GM19452 (cell line): ENCODE data around the gene POLR2L.

Source experiments
- ATAC-seq: cut with Tn5 transposase; IDR thresholded peaks from one replicate; pipeline ENCODE4 v1.9.1; 2021; ENCODE audit not compliant: unreplicated experiment

The POLR2L gene

GRCh38 chr11:842370-843002 is at the start of gene POLR2L, which contains the start of gene TSPAN4:
Gene POLR2L (minus strand): TSS chr11:842529. CDS start chr11:842508, 21 bp downstream.
Gene TSPAN4 (plus strand): TSS chr11:842852. CDS start chr11:850305, 7,453 bp downstream.
- ATAC-seq = peak; percentile 63

GRCh38 chr11:890794-891540 is 48.6 kb upstream of the POLR2L start:
- no peak for ATAC-seq

- no peak for ATAC-seq
These were observed 47.6 kb upstream of the POLR2L start for GRCh38 chr11:889687-890475.

- ATAC-seq = no peak
These were observed 46.9 kb upstream of the POLR2L start for GRCh38 chr11:889257-889656.

- no peak for ATAC-seq
These were observed 46.2 kb upstream of the POLR2L start for GRCh38 chr11:888310-889212.

- ATAC-seq = no peak
These were observed 45.3 kb upstream of the POLR2L start for GRCh38 chr11:887589-887988.

- ATAC-seq = no peak
These were observed 44.2 kb upstream of the POLR2L start for GRCh38 chr11:886568-886967.

- ATAC-seq = no peak
These were observed 42.3 kb upstream of the POLR2L start for GRCh38 chr11:884578-885070.

GRCh38 chr11:883527-883926 is 41.2 kb upstream of the POLR2L start:
- no peak for ATAC-seq

- ATAC-seq = no peak
These were observed 40.3 kb upstream of the POLR2L start for GRCh38 chr11:882596-882995.

- ATAC-seq = no peak
These were observed 38.1 kb upstream of the POLR2L start for GRCh38 chr11:880447-880846.

- ATAC-seq = no peak
These were observed 35.2 kb upstream of the POLR2L start for GRCh38 chr11:877565-877964.

GRCh38 chr11:876545-876944 is 34.2 kb upstream of the POLR2L start:
- no peak for ATAC-seq

GRCh38 chr11:875769-876301 is 33.5 kb upstream of the POLR2L start:
- no peak for ATAC-seq

GRCh38 chr11:875203-875602 is 32.9 kb upstream of the POLR2L start:
- ATAC-seq = no peak

GRCh38 chr11:873706-874105 is 31.4 kb upstream of the POLR2L start:
- no peak for ATAC-seq

GRCh38 chr11:872799-873198 is 30.5 kb upstream of the POLR2L start:
- ATAC-seq = no peak

- no peak for ATAC-seq
These were observed 29.1 kb upstream of the POLR2L start for GRCh38 chr11:871472-871871.

- no peak for ATAC-seq
These were observed 28.1 kb upstream of the POLR2L start for GRCh38 chr11:870418-870817.

- ATAC-seq = no peak
These were observed 27.7 kb upstream of the POLR2L start for GRCh38 chr11:870127-870413.
